GM23338 (cell line): ENCODE data around the gene RNF8.

Experiments used
- CREB1 ChIP-seq: fragments of 250-450 bp; sonication (Bioruptor Pico); IDR thresholded peaks from 2 replicates; pipeline ENCODE4 v1.5.0; 2020; ENCODE audit warnings: low read depth, mild to moderate bottlenecking, moderate library complexity
- EZH2 ChIP-seq: fragments of 200-600 bp; sonication (generic); IDR thresholded peaks from one replicate; pipeline ENCODE4 v1.8.0; 2017; ENCODE audit warnings: antibody characterized with exemption, mild to moderate bottlenecking, low read depth; ENCODE audit not compliant: unreplicated experiment
- EZH2phosphoT487 ChIP-seq: fragments of 200-600 bp; sonication (generic); IDR thresholded peaks from one replicate; pipeline ENCODE4 v1.8.1; 2018; ENCODE audit warnings: antibody characterized with exemption; ENCODE audit not compliant: unreplicated experiment
- JUNB ChIP-seq: IDR thresholded peaks from one replicate; pipeline ENCODE4 v1.6.1; 2016; ENCODE audit warnings: antibody characterized with exemption; ENCODE audit not compliant: unreplicated experiment
- POLR2AphosphoS5 ChIP-seq: IDR thresholded peaks from 2 replicates; pipeline ENCODE4 v1.6.1; 2016; ENCODE audit warnings: antibody characterized with exemption, low read depth
- STAT1 ChIP-seq: IDR thresholded peaks from one replicate; pipeline ENCODE4 v1.6.1; 2016; ENCODE audit warnings: antibody characterized with exemption; ENCODE audit not compliant: unreplicated experiment
- ZNF114 ChIP-seq: fragments of 250-450 bp; sonication (Bioruptor Pico); IDR thresholded peaks from 2 replicates; pipeline ENCODE4 v1.5.0; 2020; ENCODE audit warnings: mild to moderate bottlenecking, moderate library complexity
- ZNF331 ChIP-seq: fragments of 250-450 bp; sonication (Bioruptor Pico); IDR thresholded peaks from 2 replicates; pipeline ENCODE4 v1.5.0; 2020; ENCODE audit warnings: low read depth, mild to moderate bottlenecking, moderate library complexity
- TF ChIP-seq, protein P1 (sequence below), 2 experiments: fragments of 200-600 bp in 1 of 2; sonication (generic) in 1 of 2; conservative IDR thresholded peaks; 2 replicates each; pipeline versions ENCODE4 v1.5.1 to v1.6.1; 2016 to 2017; ENCODE audit warnings: antibody characterized with exemption in 2 of 2, low read depth in 2 of 2, mild to moderate bottlenecking in 2 of 2, moderate library complexity in 1 of 2
- TF ChIP-seq, protein P2 (sequence below): IDR thresholded peaks from one replicate; pipeline ENCODE4 v1.6.1; 2018; ENCODE audit warnings: antibody characterized with exemption; ENCODE audit not compliant: unreplicated experiment
- TF ChIP-seq, protein P3 (sequence below): IDR thresholded peaks from 2 replicates; pipeline ENCODE4 v1.6.1; 2016; ENCODE audit warnings: antibody characterized with exemption

DNA sequence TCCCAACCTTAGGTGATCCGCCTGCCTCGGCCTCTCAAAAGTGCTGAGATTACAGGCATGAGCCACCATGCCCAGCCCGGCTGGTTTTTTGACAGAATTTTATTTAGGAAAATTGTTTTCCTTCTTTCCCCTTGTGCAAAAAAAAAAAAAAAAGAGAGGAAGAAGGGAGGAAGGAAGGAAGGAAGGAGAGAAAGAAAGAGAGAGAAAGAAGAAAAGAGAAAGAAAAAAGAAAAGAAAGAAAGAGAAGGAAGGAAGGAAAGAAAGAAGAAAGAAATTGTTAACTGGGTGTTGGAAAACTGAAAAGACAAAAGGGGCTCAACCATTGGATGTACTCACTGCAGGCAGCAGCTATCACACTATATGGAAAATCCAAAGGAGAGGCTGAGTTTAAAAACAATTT, 1.4 kb upstream of the RNF8 start:
- TF ChIP-seq, protein P1, sequence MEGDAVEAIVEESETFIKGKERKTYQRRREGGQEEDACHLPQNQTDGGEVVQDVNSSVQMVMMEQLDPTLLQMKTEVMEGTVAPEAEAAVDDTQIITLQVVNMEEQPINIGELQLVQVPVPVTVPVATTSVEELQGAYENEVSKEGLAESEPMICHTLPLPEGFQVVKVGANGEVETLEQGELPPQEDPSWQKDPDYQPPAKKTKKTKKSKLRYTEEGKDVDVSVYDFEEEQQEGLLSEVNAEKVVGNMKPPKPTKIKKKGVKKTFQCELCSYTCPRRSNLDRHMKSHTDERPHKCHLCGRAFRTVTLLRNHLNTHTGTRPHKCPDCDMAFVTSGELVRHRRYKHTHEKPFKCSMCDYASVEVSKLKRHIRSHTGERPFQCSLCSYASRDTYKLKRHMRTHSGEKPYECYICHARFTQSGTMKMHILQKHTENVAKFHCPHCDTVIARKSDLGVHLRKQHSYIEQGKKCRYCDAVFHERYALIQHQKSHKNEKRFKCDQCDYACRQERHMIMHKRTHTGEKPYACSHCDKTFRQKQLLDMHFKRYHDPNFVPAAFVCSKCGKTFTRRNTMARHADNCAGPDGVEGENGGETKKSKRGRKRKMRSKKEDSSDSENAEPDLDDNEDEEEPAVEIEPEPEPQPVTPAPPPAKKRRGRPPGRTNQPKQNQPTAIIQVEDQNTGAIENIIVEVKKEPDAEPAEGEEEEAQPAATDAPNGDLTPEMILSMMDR (conservative IDR thresholded peaks at IDR 0.05; ENCODE audit: low read depth in 2 of 2) = no peak
- TF ChIP-seq, protein P2, sequence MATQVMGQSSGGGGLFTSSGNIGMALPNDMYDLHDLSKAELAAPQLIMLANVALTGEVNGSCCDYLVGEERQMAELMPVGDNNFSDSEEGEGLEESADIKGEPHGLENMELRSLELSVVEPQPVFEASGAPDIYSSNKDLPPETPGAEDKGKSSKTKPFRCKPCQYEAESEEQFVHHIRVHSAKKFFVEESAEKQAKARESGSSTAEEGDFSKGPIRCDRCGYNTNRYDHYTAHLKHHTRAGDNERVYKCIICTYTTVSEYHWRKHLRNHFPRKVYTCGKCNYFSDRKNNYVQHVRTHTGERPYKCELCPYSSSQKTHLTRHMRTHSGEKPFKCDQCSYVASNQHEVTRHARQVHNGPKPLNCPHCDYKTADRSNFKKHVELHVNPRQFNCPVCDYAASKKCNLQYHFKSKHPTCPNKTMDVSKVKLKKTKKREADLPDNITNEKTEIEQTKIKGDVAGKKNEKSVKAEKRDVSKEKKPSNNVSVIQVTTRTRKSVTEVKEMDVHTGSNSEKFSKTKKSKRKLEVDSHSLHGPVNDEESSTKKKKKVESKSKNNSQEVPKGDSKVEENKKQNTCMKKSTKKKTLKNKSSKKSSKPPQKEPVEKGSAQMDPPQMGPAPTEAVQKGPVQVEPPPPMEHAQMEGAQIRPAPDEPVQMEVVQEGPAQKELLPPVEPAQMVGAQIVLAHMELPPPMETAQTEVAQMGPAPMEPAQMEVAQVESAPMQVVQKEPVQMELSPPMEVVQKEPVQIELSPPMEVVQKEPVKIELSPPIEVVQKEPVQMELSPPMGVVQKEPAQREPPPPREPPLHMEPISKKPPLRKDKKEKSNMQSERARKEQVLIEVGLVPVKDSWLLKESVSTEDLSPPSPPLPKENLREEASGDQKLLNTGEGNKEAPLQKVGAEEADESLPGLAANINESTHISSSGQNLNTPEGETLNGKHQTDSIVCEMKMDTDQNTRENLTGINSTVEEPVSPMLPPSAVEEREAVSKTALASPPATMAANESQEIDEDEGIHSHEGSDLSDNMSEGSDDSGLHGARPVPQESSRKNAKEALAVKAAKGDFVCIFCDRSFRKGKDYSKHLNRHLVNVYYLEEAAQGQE = no peak
- TF ChIP-seq CREB1 (CRISPR knock-in tag) (no peak), POLR2AphosphoS5 (no peak), EZH2 (no peak), EZH2phosphoT487 (no peak), ZNF114 (no peak), JUNB (no peak), STAT1 (no peak), ZNF331 (CRISPR knock-in tag) (no peak)
- TF ChIP-seq, protein P3, sequence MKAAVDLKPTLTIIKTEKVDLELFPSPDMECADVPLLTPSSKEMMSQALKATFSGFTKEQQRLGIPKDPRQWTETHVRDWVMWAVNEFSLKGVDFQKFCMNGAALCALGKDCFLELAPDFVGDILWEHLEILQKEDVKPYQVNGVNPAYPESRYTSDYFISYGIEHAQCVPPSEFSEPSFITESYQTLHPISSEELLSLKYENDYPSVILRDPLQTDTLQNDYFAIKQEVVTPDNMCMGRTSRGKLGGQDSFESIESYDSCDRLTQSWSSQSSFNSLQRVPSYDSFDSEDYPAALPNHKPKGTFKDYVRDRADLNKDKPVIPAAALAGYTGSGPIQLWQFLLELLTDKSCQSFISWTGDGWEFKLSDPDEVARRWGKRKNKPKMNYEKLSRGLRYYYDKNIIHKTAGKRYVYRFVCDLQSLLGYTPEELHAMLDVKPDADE = no peak
